SU-DHL-6 (cell line): ENCODE measurements around the gene SLC8A1.

ENCODE experiments used
- CTCF ChIP-seq: fragments of 200-600 bp; sonication (generic); IDR thresholded peaks from one replicate; pipeline ENCODE4 v1.5.1; 2017; ENCODE audit warnings: antibody characterized with exemption, mild to moderate bottlenecking, low read length, moderate library complexity; ENCODE audit not compliant: insufficient read depth, poor library complexity, severe bottlenecking
- EZH2phosphoT487 ChIP-seq: fragments of 200-600 bp; sonication (generic), shearing (Covaris generic); conservative IDR thresholded peaks from 2 replicates; pipeline ENCODE4 v1.6.1; 2018; ENCODE audit warnings: mild to moderate bottlenecking, antibody characterized with exemption, low read length, moderate library complexity, mixed read lengths

- no peak for TF ChIP-seq CTCF
- no peak for TF ChIP-seq EZH2phosphoT487
Observed at GRCh38 chr2:40159333-40159732, 292.6 kb downstream of the SLC8A1 start.
